Progenitor cell of endocrine pancreas (in vitro differentiated cells): ENCODE results near the gene GSTK1. TPM values are rescaled to one million over a fixed set of nuclear protein-coding genes. Genes with fewer than 3 reads are reported as not detected.

ENCODE experiments used
- DNase-seq: peaks from one replicate; pipeline ENCODE4 v3.0.0; 2021; ENCODE audit warnings: low spot score; ENCODE audit not compliant: unreplicated experiment
- H3K27ac Mint-ChIP-seq: 2 replicates; pipeline ENCODE4 v1.8.0; 2021; ENCODE audit warnings: mild to moderate bottlenecking, moderate library complexity, mixed read lengths
- H3K27me3 Mint-ChIP-seq: 2 replicates; pipeline ENCODE4 v1.8.0; 2021; ENCODE audit warnings: mixed read lengths
- H3K36me3 Mint-ChIP-seq: 2 replicates; pipeline ENCODE4 v1.8.0; 2022; ENCODE audit warnings: mixed read lengths; ENCODE audit not compliant: insufficient read depth
- H3K4me1 Mint-ChIP-seq: 2 replicates; pipeline ENCODE4 v1.8.0; 2021; ENCODE audit warnings: low read depth, mixed read lengths
- H3K4me3 Mint-ChIP-seq: 2 replicates; pipeline ENCODE4 v1.8.0; 2021; ENCODE audit warnings: low read depth, mild to moderate bottlenecking, moderate library complexity, mixed read lengths
- H3K9me3 Mint-ChIP-seq: 2 replicates; pipeline ENCODE4 v1.8.0; 2021; ENCODE audit warnings: low read depth, mixed read lengths
- total RNA-seq: library from RNA; stranded (reverse); gene quantifications from 2 replicates; pipeline ENCODE4 v1.2.1, GENCODE V29; 2021
- TF ChIP-seq, protein P1 (sequence below): fragments of 200-600 bp; sonication (generic); IDR thresholded peaks from one replicate; pipeline ENCODE4 v1.5.0; 2021; ENCODE audit warnings: antibody characterized with exemption, mild to moderate bottlenecking; ENCODE audit not compliant: unreplicated experiment

Gene GSTK1
- total RNA-seq, 1 donor from 2014 or later = 110 TPM

- TF ChIP-seq, protein P1, sequence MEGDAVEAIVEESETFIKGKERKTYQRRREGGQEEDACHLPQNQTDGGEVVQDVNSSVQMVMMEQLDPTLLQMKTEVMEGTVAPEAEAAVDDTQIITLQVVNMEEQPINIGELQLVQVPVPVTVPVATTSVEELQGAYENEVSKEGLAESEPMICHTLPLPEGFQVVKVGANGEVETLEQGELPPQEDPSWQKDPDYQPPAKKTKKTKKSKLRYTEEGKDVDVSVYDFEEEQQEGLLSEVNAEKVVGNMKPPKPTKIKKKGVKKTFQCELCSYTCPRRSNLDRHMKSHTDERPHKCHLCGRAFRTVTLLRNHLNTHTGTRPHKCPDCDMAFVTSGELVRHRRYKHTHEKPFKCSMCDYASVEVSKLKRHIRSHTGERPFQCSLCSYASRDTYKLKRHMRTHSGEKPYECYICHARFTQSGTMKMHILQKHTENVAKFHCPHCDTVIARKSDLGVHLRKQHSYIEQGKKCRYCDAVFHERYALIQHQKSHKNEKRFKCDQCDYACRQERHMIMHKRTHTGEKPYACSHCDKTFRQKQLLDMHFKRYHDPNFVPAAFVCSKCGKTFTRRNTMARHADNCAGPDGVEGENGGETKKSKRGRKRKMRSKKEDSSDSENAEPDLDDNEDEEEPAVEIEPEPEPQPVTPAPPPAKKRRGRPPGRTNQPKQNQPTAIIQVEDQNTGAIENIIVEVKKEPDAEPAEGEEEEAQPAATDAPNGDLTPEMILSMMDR = no peak
- Mint-ChIP-seq H3K9me3 (no peaks in the 10 kb centered on the region), H3K4me1 (peaks cover 5% of the 10 kb centered on the region), H3K4me3 (no peak overlapping the region), H3K36me3 (peaks cover 65% of the 10 kb centered on the region), H3K27me3 (no peaks in the 10 kb centered on the region), H3K27ac (no peak overlapping the region)
- DNase-seq = no peak
Measured at GRCh38 chr7:143304938-143305337, 41.7 kb downstream of the GSTK1 start.

DNA sequence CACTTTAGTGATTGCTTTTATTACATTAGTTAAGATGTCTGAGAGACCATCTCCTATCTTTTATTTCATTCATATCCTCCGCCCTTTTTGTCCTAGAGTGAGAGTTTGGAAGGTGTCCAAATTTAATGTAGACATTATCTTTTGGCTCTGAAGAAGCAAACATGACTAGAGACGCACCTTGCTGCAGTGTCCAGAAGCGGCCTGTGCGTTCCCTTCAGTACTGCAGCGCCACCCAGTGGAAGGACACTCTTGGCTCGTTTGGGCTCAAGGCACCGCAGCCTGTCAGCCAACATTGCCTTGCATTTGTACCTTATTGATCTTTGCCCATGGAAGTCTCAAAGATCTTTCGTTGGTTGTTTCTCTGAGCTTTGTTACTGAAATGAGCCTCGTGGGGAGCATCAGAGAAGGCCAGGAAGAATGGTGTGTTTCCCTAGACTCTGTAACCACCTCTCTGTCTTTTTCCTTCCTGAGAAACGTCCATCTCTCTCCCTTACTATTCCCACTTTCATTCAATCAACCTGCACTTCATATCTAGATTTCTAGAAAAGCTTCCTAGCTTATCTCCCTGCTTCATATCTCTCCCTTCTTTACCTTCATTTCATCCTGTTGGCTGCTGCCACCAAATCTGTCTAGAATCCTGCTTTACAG is 42.3 kb downstream of the GSTK1 start:
- Mint-ChIP-seq H3K9me3 (no peaks in the 10 kb centered on the region), H3K27me3 (no peaks in the 10 kb centered on the region), H3K4me1 (peaks cover 5% of the 10 kb centered on the region), H3K27ac (no peak overlapping the region), H3K36me3 (peaks cover 60% of the 10 kb centered on the region), H3K4me3 (no peak overlapping the region)
- TF ChIP-seq, protein P1 = peak; percentile 71
- DNase-seq = peak; percentile 51

DNA sequence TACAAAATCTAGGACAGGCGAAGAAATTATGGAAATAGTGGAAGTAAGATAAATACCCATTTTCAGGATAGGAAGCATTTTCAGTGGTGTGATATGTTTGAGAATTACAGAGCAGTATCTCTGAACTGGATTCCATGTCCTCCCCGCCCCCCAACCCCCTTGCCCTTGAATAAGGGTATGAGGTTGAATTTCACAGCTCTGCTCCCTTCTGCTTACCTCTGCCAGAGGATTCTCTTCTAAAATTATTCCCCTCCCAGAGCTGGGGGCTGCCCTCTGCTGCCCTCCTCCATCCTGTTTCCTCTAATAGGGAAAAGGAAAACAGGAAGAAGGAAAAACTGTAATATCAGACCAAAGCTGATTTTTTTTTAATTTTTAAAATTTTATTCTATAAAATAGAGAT is 45.4 kb downstream of the GSTK1 start:
- Mint-ChIP-seq H3K4me3 (no peak overlapping the region), H3K36me3 (peaks cover 51% of the 10 kb centered on the region), H3K27ac (no peak overlapping the region), H3K4me1 (no peaks in the 10 kb centered on the region), H3K9me3 (no peaks in the 10 kb centered on the region), H3K27me3 (no peaks in the 10 kb centered on the region)
- TF ChIP-seq, protein P1 = no peak
- DNase-seq = no peak

DNA sequence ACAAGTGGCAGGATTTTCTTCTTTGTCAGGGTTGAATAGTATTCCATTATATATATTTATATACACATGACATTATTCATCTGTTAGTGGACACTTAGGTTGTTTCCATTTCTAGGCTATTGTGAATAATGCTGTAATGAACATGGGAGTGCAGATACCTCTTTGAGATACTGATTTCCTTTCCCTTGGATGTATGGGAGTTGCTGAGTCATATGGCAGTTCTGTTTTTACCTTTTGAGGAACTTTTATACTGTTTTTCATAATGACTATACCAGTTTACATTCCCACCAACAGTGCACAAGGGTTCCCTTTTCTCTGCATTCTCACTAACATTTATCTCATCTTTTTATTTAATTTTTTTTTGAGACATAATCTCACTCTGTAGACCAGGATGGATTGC is 50.9 kb downstream of the GSTK1 start:
- no peak for DNase-seq
- no peaks in the 10 kb centered on the region for H3K4me1 Mint-ChIP-seq
- H3K27ac Mint-ChIP-seq = no peak overlapping the region
- no peak overlapping the region for H3K4me3 Mint-ChIP-seq
- no peaks in the 10 kb centered on the region for H3K27me3 Mint-ChIP-seq
- TF ChIP-seq, protein P1 = no peak
- no peaks in the 10 kb centered on the region for H3K9me3 Mint-ChIP-seq
- H3K36me3 Mint-ChIP-seq = peaks cover 15% of the 10 kb centered on the region

GRCh38 chr7:143315776-143316175 is 52.5 kb downstream of the GSTK1 start, which contains the start of gene CLCN1:
Gene CLCN1 (plus strand): TSS chr7:143316111. CDS start chr7:143316213, 102 bp downstream.
- H3K27ac Mint-ChIP-seq = no peak within 1 kb of the TSS
- H3K27me3 Mint-ChIP-seq = no peaks in the 10 kb centered on the region
- H3K4me1 Mint-ChIP-seq = no peaks in the 10 kb centered on the region
- TF ChIP-seq, protein P1 = no peak
- H3K36me3 Mint-ChIP-seq = peaks cover 8% of the 10 kb centered on the region
- H3K9me3 Mint-ChIP-seq = no peaks in the 10 kb centered on the region
- no peak for DNase-seq
- H3K4me3 Mint-ChIP-seq = no peak within 1 kb of the TSS
